Keratinocyte (primary cell): ENCODE measurements around the gene ZNF14. TPM values are rescaled to one million over a fixed set of nuclear protein-coding genes. Genes with fewer than 3 reads are reported as not detected.
"Not testable (repeated sequence)": the region's sequence is repeated elsewhere in the genome, so short reads cannot be mapped to it uniquely, and the experiment has no call there.

Source experiments
- DNase-seq: peaks from one replicate; pipeline ENCODE4 v3.0.0-alpha.2; 2011; ENCODE audit warnings: low read depth, missing footprints, low spot score
- FAIRE-seq: peaks from 2 replicates; lab custom pipeline; 2011; peaks lifted over from hg19 to GRCh38; lab: Jason Lieb, UNC
- H2AFZ ChIP-seq: 2 replicates; pipeline ENCODE4 v1.6.0; 2012; ENCODE audit warnings: low read length, control low read depth, inconsistent platforms; ENCODE audit not compliant: control insufficient read depth
- H3K27ac ChIP-seq: 2 replicates; pipeline ENCODE4 v1.5.1; 2011; ENCODE audit warnings: low read length; ENCODE audit not compliant: control insufficient read depth, insufficient read depth
- H3K27me3 ChIP-seq: 3 replicates; pipeline ENCODE4 v1.6.0; 2011; ENCODE audit warnings: low read length; ENCODE audit not compliant: control insufficient read depth, insufficient read depth; ENCODE audit errors: extremely low read depth
- H3K36me3 ChIP-seq, 2 experiments: 2 replicates in 1 of 2; 3 replicates in 1 of 2; pipeline ENCODE4 v1.5.1; 2011; ENCODE audit warnings: low read length in 2 of 2, mild to moderate bottlenecking in 1 of 2; ENCODE audit not compliant: control insufficient read depth in 2 of 2, insufficient read depth in 2 of 2; ENCODE audit errors: extremely low read depth in 1 of 2
- H3K4me1 ChIP-seq: 3 replicates; pipeline ENCODE4 v1.5.1; 2011; ENCODE audit warnings: low read length; ENCODE audit not compliant: control insufficient read depth, insufficient read depth; ENCODE audit errors: extremely low read depth
- H3K4me2 ChIP-seq: 3 replicates; pipeline ENCODE4 v1.6.0; 2011; ENCODE audit warnings: low read depth, low read length; ENCODE audit not compliant: control insufficient read depth, insufficient read depth; ENCODE audit errors: extremely low read depth
- H3K4me3 ChIP-seq, 3 experiments: fragments of 200-600 bp in 1 of 3; sonication (generic) in 1 of 3; 2 replicates in 2 of 3; 3 replicates in 1 of 3; pipeline ENCODE4 v1.5.1; 2011 to 2016; ENCODE audit warnings: low read length in 3 of 3, mild to moderate bottlenecking in 3 of 3, control low read depth in 2 of 3, inconsistent platforms in 1 of 3, low read depth in 1 of 3, mixed read lengths in 1 of 3, mixed run types in 1 of 3, moderate library complexity in 1 of 3; ENCODE audit not compliant: control insufficient read depth in 2 of 3, insufficient read depth in 2 of 3; ENCODE audit errors: extremely low read depth in 1 of 3
- H3K79me2 ChIP-seq: 2 replicates; pipeline ENCODE4 v1.6.0; 2012; ENCODE audit warnings: low read length; ENCODE audit not compliant: control insufficient read depth, insufficient read depth
- H3K9ac ChIP-seq: 3 replicates; pipeline ENCODE4 v1.6.0; 2011; ENCODE audit warnings: low read length; ENCODE audit not compliant: control insufficient read depth, insufficient read depth; ENCODE audit errors: extremely low read depth
- H3K9me1 ChIP-seq: 3 replicates; pipeline ENCODE4 v1.6.0; 2011; ENCODE audit warnings: low read length; ENCODE audit not compliant: control insufficient read depth, insufficient read depth; ENCODE audit errors: extremely low read depth
- H3K9me3 ChIP-seq: 2 replicates; pipeline ENCODE4 v1.5.1; 2012; ENCODE audit warnings: low read depth, low read length; ENCODE audit not compliant: control insufficient read depth
- H4K20me1 ChIP-seq: 3 replicates; pipeline ENCODE4 v1.6.0; 2011; ENCODE audit warnings: low read length; ENCODE audit not compliant: control insufficient read depth, insufficient read depth; ENCODE audit errors: extremely low read depth
- EZH2 ChIP-seq: IDR thresholded peaks from one replicate; pipeline ENCODE4 v1.6.1; 2012; ENCODE audit warnings: inconsistent platforms, mild to moderate bottlenecking, low read length, moderate library complexity
- dilution Hi-C: fragments of 300-500 bp; cut with MboI; formaldehyde crosslinking; loops from one replicate; pipeline ENCODE4 v1.7.0; 2020; ENCODE audit warnings: low sequenced_read_pairs; ENCODE audit not compliant: extremely low pct_ligation_motif_present
- polyA plus RNA-seq, 5 experiments: library from polyadenylated mRNA; depleted of rRNA in 3 of 5; stranded (reverse) in 3 of 5; stranded (forward) in 1 of 5; unstranded in 1 of 5; fragments of >200 nt; gene quantifications; 1 replicate in 1 of 5; 2 replicates in 3 of 5; 3 replicates in 1 of 5; pipeline versions ENCODE4 v1.2.1 to v1.2.3, GENCODE V29; 2011 to 2012; ENCODE audit warnings: missing spikeins in 2 of 5, low read depth in 1 of 5, low replicate concordance in 1 of 5
- TF ChIP-seq, protein P1 (sequence below), 3 experiments: IDR thresholded peaks in 1 of 3; conservative IDR thresholded peaks in 1 of 3; optimal IDR thresholded peaks in 1 of 3; 2 replicates in 2 of 3; 3 replicates in 1 of 3; pipeline versions ENCODE3 to v1.5.1; 2011; ENCODE audit warnings: low read length in 3 of 3, mild to moderate bottlenecking in 3 of 3, moderate library complexity in 2 of 3, control low read depth in 1 of 3, inconsistent platforms in 1 of 3; ENCODE audit not compliant: insufficient read depth in 2 of 3; ENCODE audit errors: extremely low read depth in 1 of 3

ZNF14 gene
- polyA plus RNA-seq, 1 donor (not counting 4 experiments of a cell fraction or from before 2014, with no cell fraction given), result 2.1 TPM

DNA sequence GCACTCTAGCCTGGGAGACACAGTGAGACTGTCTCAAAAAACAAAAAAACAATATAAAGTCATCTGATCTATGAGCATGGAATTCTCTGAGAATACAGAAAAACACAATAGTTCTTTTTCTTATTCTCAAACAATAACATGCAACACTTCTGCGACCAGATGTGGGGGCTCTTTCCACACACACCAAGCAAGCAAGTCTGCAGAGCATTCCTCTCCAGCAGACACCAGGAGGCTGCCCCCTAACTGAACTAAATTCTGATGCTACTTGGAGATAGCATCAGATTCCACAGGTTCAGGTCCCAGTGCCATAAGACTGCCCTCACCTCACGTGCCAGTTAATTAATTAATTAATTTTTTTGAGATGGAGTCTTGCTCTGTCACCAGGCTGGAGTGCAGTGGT, 36.5 kb downstream of the ZNF14 start:
- Histone ChIP-seq H3K27me3 (no peaks in the 10 kb centered on the region), H3K4me1 (no peaks in the 10 kb centered on the region), H3K9me3 (no peaks in the 10 kb centered on the region), H3K79me2 (no peaks in the 10 kb centered on the region), H3K9me1 (no peaks in the 10 kb centered on the region), H3K36me3 (no peaks in the 10 kb centered on the region), H2AFZ (no peak overlapping the region), H3K27ac (no peak overlapping the region), H3K9ac (no peak overlapping the region), H3K4me2 (no peak overlapping the region), H4K20me1 (no peaks in the 10 kb centered on the region), H3K4me3 (no peak overlapping the region)
- dilution Hi-C loops, result no loop called here
- FAIRE-seq (no peak), DNase-seq (no peak)
- TF ChIP-seq, protein P1, sequence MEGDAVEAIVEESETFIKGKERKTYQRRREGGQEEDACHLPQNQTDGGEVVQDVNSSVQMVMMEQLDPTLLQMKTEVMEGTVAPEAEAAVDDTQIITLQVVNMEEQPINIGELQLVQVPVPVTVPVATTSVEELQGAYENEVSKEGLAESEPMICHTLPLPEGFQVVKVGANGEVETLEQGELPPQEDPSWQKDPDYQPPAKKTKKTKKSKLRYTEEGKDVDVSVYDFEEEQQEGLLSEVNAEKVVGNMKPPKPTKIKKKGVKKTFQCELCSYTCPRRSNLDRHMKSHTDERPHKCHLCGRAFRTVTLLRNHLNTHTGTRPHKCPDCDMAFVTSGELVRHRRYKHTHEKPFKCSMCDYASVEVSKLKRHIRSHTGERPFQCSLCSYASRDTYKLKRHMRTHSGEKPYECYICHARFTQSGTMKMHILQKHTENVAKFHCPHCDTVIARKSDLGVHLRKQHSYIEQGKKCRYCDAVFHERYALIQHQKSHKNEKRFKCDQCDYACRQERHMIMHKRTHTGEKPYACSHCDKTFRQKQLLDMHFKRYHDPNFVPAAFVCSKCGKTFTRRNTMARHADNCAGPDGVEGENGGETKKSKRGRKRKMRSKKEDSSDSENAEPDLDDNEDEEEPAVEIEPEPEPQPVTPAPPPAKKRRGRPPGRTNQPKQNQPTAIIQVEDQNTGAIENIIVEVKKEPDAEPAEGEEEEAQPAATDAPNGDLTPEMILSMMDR (optimal IDR thresholded peaks at IDR 0.05 in 1 of 3, IDR thresholded peaks at IDR 0.05 in 1 of 3, conservative IDR thresholded peaks at IDR 0.05 in 1 of 3; ENCODE audit: extremely low read depth in 1 of 3, insufficient read depth in 2 of 3, low read length in 3 of 3), result no peak
- TF ChIP-seq EZH2, result no peak

GRCh38 chr19:19691683-19692082, 41.2 kb downstream of the ZNF14 start:
- Histone ChIP-seq H3K27ac (no peak overlapping the region), H3K4me1 (no peaks in the 10 kb centered on the region), H3K9ac (no peak overlapping the region), H3K79me2 (no peaks in the 10 kb centered on the region), H3K4me3 (no peak overlapping the region), H2AFZ (no peak overlapping the region), H3K9me1 (no peaks in the 10 kb centered on the region), H3K27me3 (no peaks in the 10 kb centered on the region), H3K9me3 (peaks cover 2% of the 10 kb centered on the region), H3K4me2 (no peak overlapping the region), H4K20me1 (no peaks in the 10 kb centered on the region), H3K36me3 (no peaks in the 10 kb centered on the region)
- no peak for FAIRE-seq
- DNase-seq, result no peak
- dilution Hi-C loops, result no loop called here
- TF ChIP-seq, protein P1 (optimal IDR thresholded peaks at IDR 0.05 in 1 of 3, IDR thresholded peaks at IDR 0.05 in 1 of 3, conservative IDR thresholded peaks at IDR 0.05 in 1 of 3; ENCODE audit: extremely low read depth in 1 of 3, insufficient read depth in 2 of 3, low read length in 3 of 3), result no peak
- TF ChIP-seq EZH2, result no peak

DNA sequence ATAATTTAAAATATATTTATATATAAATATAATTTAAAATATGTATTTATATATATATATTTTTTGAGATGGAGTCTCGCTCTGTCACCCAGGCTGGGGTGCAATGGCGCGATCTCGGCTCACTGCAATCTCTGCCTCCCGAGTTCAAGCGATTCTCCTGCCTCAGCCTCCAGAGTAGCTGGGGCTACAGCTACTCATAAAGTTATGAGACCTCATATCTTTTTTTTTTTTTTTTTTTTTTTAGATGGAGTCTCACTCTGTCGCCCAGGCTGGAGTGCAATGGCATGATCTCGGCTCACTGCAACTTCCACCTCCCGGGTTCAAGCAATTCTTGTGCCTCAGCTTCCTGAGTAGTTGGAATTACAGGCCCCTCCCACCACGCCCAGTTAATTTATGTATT, 43.9 kb downstream of the ZNF14 start:
- H3K27ac ChIP-seq, H3K27me3 ChIP-seq, H3K4me2 ChIP-seq, H3K9ac ChIP-seq, H3K79me2 ChIP-seq, H3K4me3 ChIP-seq, FAIRE-seq, H3K36me3 ChIP-seq, H3K9me1 ChIP-seq, H3K9me3 ChIP-seq, H4K20me1 ChIP-seq, dilution Hi-C loops, H2AFZ ChIP-seq, DNase-seq, H3K4me1 ChIP-seq: not testable (repeated sequence)
